MM.1S (cell line): ENCODE results near the gene PELO.

Source experiments
- DNase-seq: peaks from one replicate; pipeline ENCODE4 v3.0.0-alpha.2; 2015
- H2AFZ ChIP-seq: fragments of 300-600 bp; sonication (generic); 2 replicates; pipeline ENCODE4 v1.6.0; 2016; ENCODE audit warnings: antibody characterized with exemption, low read length
- H3F3A ChIP-seq: fragments of 300-600 bp; sonication (generic); 2 replicates; pipeline ENCODE4 v1.6.1; 2016; ENCODE audit warnings: mild to moderate bottlenecking, antibody characterized with exemption, low read length, moderate library complexity, mixed read lengths; ENCODE audit not compliant: insufficient read depth
- H3K27ac ChIP-seq: fragments of 300-600 bp; sonication (generic); 2 replicates; pipeline ENCODE4 v1.5.1; 2016; ENCODE audit warnings: mild to moderate bottlenecking, low read length
- H3K27me3 ChIP-seq: fragments of 300-600 bp; sonication (generic); replicated peaks from 2 replicates; pipeline ENCODE4 v1.6.0; 2016; ENCODE audit warnings: low read length; ENCODE audit not compliant: insufficient read depth
- H3K36me3 ChIP-seq: fragments of 300-600 bp; sonication (generic); replicated peaks from 2 replicates; pipeline ENCODE4 v1.6.1; 2016; ENCODE audit warnings: mild to moderate bottlenecking, low read length, mixed read lengths; ENCODE audit not compliant: insufficient read depth
- H3K4me1 ChIP-seq: fragments of 300-600 bp; sonication (generic); 2 replicates; pipeline ENCODE4 v1.6.1; 2016; ENCODE audit warnings: low read length, mixed read lengths
- H3K4me2 ChIP-seq: fragments of 300-600 bp; sonication (generic); 2 replicates; pipeline ENCODE4 v1.6.0; 2016; ENCODE audit warnings: low read depth, low read length
- H3K4me3 ChIP-seq: fragments of 300-600 bp; sonication (generic); 2 replicates; pipeline ENCODE4 v1.5.1; 2016; ENCODE audit warnings: low read length, mixed read lengths
- H3K79me2 ChIP-seq: fragments of 300-600 bp; sonication (generic); 2 replicates; pipeline ENCODE4 v1.6.1; 2016; ENCODE audit warnings: mixed run types, low read length, mixed read lengths
- H3K9ac ChIP-seq: fragments of 300-600 bp; sonication (generic); 2 replicates; pipeline ENCODE4 v1.6.1; 2016; ENCODE audit warnings: low read length, mixed read lengths
- H3K9me2 ChIP-seq: fragments of 300-600 bp; sonication (generic); replicated peaks from 2 replicates; pipeline ENCODE4 v1.6.1; 2016; ENCODE audit warnings: mild to moderate bottlenecking, low read length, mixed read lengths; ENCODE audit not compliant: insufficient read depth
- H3K9me3 ChIP-seq: fragments of 300-600 bp; sonication (generic); replicated peaks from 2 replicates; pipeline ENCODE4 v1.6.1; 2016; ENCODE audit warnings: mild to moderate bottlenecking, low read length, mixed read lengths; ENCODE audit not compliant: insufficient read depth
- H4K20me1 ChIP-seq: fragments of 300-600 bp; sonication (generic); 2 replicates; pipeline ENCODE4 v1.6.1; 2016; ENCODE audit warnings: mild to moderate bottlenecking, low read length, moderate library complexity, mixed read lengths; ENCODE audit not compliant: insufficient read depth
- EZH2 ChIP-seq: fragments of 300-600 bp; sonication (generic); optimal IDR thresholded peaks from 2 replicates; pipeline ENCODE3; 2017; ENCODE audit warnings: low read depth, mild to moderate bottlenecking, antibody characterized with exemption, low read length, mixed read lengths
- EZH2phosphoT487 ChIP-seq: fragments of 300-600 bp; sonication (generic); IDR thresholded peaks from 2 replicates; pipeline ENCODE4 v1.6.1; 2018; ENCODE audit warnings: antibody characterized with exemption, low read length
- TF ChIP-seq, protein P1 (sequence below): fragments of 300-600 bp; sonication (generic); IDR thresholded peaks from 2 replicates; pipeline ENCODE4 v1.5.1; 2016; ENCODE audit warnings: antibody characterized with exemption, low read length, mixed read lengths

PELO gene

GRCh38 chr5:52794519-52794918 lies 6.8 kb downstream of the PELO start:
- Histone ChIP-seq H3K79me2 (no peaks in the 10 kb centered on the region), H3K4me3 (no peak overlapping the region), H3K27me3 (no peaks in the 10 kb centered on the region), H3K27ac (no peak overlapping the region), H3K36me3 (no peaks in the 10 kb centered on the region), H3K9ac (no peak overlapping the region), H2AFZ (no peak overlapping the region), H3K9me3 (no peaks in the 10 kb centered on the region), H3F3A (no peaks in the 10 kb centered on the region), H3K4me2 (no peak overlapping the region), H3K4me1 (no peaks in the 10 kb centered on the region), H4K20me1 (no peaks in the 10 kb centered on the region), H3K9me2 (no peaks in the 10 kb centered on the region)
- TF ChIP-seq, protein P1, sequence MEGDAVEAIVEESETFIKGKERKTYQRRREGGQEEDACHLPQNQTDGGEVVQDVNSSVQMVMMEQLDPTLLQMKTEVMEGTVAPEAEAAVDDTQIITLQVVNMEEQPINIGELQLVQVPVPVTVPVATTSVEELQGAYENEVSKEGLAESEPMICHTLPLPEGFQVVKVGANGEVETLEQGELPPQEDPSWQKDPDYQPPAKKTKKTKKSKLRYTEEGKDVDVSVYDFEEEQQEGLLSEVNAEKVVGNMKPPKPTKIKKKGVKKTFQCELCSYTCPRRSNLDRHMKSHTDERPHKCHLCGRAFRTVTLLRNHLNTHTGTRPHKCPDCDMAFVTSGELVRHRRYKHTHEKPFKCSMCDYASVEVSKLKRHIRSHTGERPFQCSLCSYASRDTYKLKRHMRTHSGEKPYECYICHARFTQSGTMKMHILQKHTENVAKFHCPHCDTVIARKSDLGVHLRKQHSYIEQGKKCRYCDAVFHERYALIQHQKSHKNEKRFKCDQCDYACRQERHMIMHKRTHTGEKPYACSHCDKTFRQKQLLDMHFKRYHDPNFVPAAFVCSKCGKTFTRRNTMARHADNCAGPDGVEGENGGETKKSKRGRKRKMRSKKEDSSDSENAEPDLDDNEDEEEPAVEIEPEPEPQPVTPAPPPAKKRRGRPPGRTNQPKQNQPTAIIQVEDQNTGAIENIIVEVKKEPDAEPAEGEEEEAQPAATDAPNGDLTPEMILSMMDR, result no peak
- TF ChIP-seq EZH2phosphoT487 (no peak), EZH2 (no peak)
- DNase-seq, result no peak

- H3K9me2 ChIP-seq, result no peaks in the 10 kb centered on the region
- H3K36me3 ChIP-seq, result no peaks in the 10 kb centered on the region
- H3K4me2 ChIP-seq, result no peak overlapping the region
- H3F3A ChIP-seq, result no peaks in the 10 kb centered on the region
- no peak overlapping the region for H3K9ac ChIP-seq
- DNase-seq, result no peak
- no peak overlapping the region for H2AFZ ChIP-seq
- 0 out of 2 replicates have a peak, but pooled peaks cover 4% of the 10 kb centered on the region for H3K4me1 ChIP-seq
- no peaks in the 10 kb centered on the region for H4K20me1 ChIP-seq
- H3K9me3 ChIP-seq, result no peaks in the 10 kb centered on the region
- TF ChIP-seq, protein P1, result no peak
- no peak for TF ChIP-seq EZH2phosphoT487
- TF ChIP-seq EZH2, result no peak
- H3K27me3 ChIP-seq, result no peaks in the 10 kb centered on the region
- no peak overlapping the region for H3K27ac ChIP-seq
- H3K4me3 ChIP-seq, result no peak overlapping the region
- H3K79me2 ChIP-seq, result peaks cover 9% of the 10 kb centered on the region
Observed at GRCh38 chr5:52796031-52796430, 8.3 kb downstream of the PELO start.

DNA sequence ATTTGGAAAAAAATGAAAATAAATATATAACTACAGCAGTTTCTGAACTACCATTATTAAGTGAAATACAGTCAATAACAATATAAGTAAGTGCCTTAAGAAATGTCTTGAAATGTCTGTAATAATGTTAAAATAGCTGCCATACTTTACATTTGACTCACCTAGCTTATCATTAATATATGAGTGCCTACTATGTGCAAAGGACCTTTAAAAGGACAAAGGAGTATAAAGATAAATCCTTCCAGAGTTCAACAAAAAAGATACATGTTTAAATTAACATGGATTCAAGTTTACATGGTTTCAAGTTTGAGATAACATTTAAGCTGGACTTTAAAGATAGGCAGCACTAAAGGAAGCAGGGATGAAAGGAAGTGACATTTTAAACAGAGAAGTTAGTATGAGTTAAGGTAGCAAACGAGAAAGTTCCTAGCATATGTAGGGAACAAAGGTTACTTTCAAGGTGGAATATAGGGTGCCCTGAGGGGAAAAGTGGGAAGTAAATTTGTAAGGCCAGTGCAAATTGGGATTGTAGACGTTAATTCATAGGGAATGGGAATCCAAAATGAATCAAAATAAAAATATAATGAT lies 8.9 kb downstream of the PELO start:
- H3K4me1 ChIP-seq, result peaks cover 9% of the 10 kb centered on the region; the same call in 1 of the 2 replicates
- no peak overlapping the region for H3K4me2 ChIP-seq
- no peaks in the 10 kb centered on the region; the same call in 1 of the 2 replicates for H3K36me3 ChIP-seq
- H3K4me3 ChIP-seq, result no peak overlapping the region
- DNase-seq, result no peak
- TF ChIP-seq, protein P1, result no peak
- no peak for TF ChIP-seq EZH2
- TF ChIP-seq EZH2phosphoT487, result no peak
- peaks cover 15% of the 10 kb centered on the region for H3K79me2 ChIP-seq
- no peak overlapping the region for H3K9ac ChIP-seq
- no peaks in the 10 kb centered on the region for H3K27me3 ChIP-seq
- H4K20me1 ChIP-seq, result no peaks in the 10 kb centered on the region
- H3K9me2 ChIP-seq, result no peaks in the 10 kb centered on the region
- no peaks in the 10 kb centered on the region for H3F3A ChIP-seq
- H3K9me3 ChIP-seq, result no peaks in the 10 kb centered on the region
- no peak overlapping the region for H2AFZ ChIP-seq
- H3K27ac ChIP-seq, result no peak overlapping the region
